Measurements from ENCODE around the gene HIVEP3. TPM values are rescaled to one million over a fixed set of nuclear protein-coding genes. Genes with fewer than 3 reads are reported as not detected.

HIVEP3 gene
- total RNA-seq, 1 experiment from 2014 or later, result 1.4 TPM

DNA sequence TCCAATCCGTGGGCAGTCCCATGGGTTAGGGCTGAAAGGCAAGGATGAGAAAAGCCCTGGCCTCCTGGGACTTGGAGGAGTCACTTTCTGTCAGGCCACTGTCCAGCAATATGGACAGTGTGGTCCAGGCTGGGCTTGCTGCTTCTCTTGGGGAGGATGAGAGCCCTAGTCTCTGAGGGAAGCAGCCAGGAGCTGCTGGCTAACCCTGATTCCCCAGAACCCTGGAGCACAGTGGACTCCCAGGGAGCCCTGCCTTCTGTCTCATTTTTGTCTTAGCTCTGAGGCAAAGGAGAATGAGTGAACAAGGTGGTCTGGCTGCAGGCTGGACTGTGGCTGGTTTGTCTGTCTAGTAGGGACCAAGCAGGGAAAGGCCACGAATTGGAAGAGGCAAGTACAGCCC, 410.4 kb downstream of the HIVEP3 start:
- DNase-seq, result no peak
- H3K18ac ChIP-seq (ENCODE audit: insufficient read length, low read depth, low read length), result no peak overlapping the region
- H4K91ac ChIP-seq (ENCODE audit: insufficient read length, low read depth, low read length), result no peak overlapping the region
- H3K56ac ChIP-seq (ENCODE audit: insufficient read length, low read depth, low read length), result no peak overlapping the region
- H2BK12ac ChIP-seq (ENCODE audit: insufficient read length, low read depth, low read length), result no peak overlapping the region
- H4K5ac ChIP-seq (ENCODE audit: insufficient read length, low read depth, low read length), result no peak overlapping the region
- Mint-ChIP-seq H3K27me3 (ENCODE audit: low read depth) (peaks cover 4% of the 10 kb centered on the region), H3K36me3 (ENCODE audit: insufficient read depth in 1 of 3, low read depth in 3 of 3) (no peaks in the 10 kb centered on the region), H3K4me1 (peaks cover 17 to 20% of the 10 kb centered on the region in 2 experiments), H3K9me3 (no peaks in the 10 kb centered on the region; a peak in 1 of 5 replicates), H3K27ac (no peak overlapping the region), H3K4me3 (no peak overlapping the region)
- no peaks in the 10 kb centered on the region for H3K27me3 ChIP-seq (ENCODE audit: insufficient read depth, low read length)
- H4K20me1 ChIP-seq (ENCODE audit: control insufficient read depth, insufficient read depth, insufficient read length), result no peaks in the 10 kb centered on the region
- H2AK5ac ChIP-seq (ENCODE audit: insufficient read length, low read length), result no peak overlapping the region
- no peaks in the 10 kb centered on the region for H3K9me3 ChIP-seq (ENCODE audit: control insufficient read depth, low read depth, low read length)
- H3K4me1 ChIP-seq (ENCODE audit: insufficient read depth, low read length), result peaks cover 4% of the 10 kb centered on the region; the same call in 1 of the 2 replicates
- no peak overlapping the region for H2BK15ac ChIP-seq (ENCODE audit: low read depth, low read length)
- no peak overlapping the region for H2BK5ac ChIP-seq (ENCODE audit: insufficient read length, low read length)
- H3T11ph ChIP-seq (ENCODE audit: low read length), result no peak overlapping the region
- H3K4ac ChIP-seq (ENCODE audit: low read depth, low read length), result no peak overlapping the region
- H3K79me1 ChIP-seq (ENCODE audit: insufficient read depth, low read depth, low read length, poor library complexity, severe bottlenecking), result no peaks in the 10 kb centered on the region
- H2BK20ac ChIP-seq (ENCODE audit: low read depth, low read length, poor library complexity, severe bottlenecking), result no peak overlapping the region
- no peak overlapping the region for H3K14ac ChIP-seq (ENCODE audit: insufficient read depth, low read length)
- H3K23me2 ChIP-seq (ENCODE audit: insufficient read length, low read depth, low read length, poor library complexity, severe bottlenecking), result no peaks in the 10 kb centered on the region
- WGBS (ENCODE audit: extremely low coverage, insufficient read length, low lambda C conversion rate), result no CpG with 5 or more reads among the region's 2 CpGs
- no peak overlapping the region for H4K8ac ChIP-seq (replicated peaks; ENCODE audit: insufficient read length, low read depth, low read length)
- H2AFZ ChIP-seq (ENCODE audit: low read length), result no peak overlapping the region
- no peaks in the 10 kb centered on the region for H3K79me2 ChIP-seq (ENCODE audit: insufficient read depth, low read length)
- H3K9ac ChIP-seq (ENCODE audit: extremely low read depth, insufficient read length, low read length), result no peak overlapping the region
- H3K27ac ChIP-seq (ENCODE audit: insufficient read length, low read depth, low read length), result no peak overlapping the region
- H3K4me2 ChIP-seq (ENCODE audit: insufficient read depth, insufficient read length, low read length), result no peak overlapping the region
- TF ChIP-seq, protein P1, sequence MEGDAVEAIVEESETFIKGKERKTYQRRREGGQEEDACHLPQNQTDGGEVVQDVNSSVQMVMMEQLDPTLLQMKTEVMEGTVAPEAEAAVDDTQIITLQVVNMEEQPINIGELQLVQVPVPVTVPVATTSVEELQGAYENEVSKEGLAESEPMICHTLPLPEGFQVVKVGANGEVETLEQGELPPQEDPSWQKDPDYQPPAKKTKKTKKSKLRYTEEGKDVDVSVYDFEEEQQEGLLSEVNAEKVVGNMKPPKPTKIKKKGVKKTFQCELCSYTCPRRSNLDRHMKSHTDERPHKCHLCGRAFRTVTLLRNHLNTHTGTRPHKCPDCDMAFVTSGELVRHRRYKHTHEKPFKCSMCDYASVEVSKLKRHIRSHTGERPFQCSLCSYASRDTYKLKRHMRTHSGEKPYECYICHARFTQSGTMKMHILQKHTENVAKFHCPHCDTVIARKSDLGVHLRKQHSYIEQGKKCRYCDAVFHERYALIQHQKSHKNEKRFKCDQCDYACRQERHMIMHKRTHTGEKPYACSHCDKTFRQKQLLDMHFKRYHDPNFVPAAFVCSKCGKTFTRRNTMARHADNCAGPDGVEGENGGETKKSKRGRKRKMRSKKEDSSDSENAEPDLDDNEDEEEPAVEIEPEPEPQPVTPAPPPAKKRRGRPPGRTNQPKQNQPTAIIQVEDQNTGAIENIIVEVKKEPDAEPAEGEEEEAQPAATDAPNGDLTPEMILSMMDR (conservative IDR thresholded peaks at IDR 0.05), result no peak
- H2BK120ac ChIP-seq (ENCODE audit: low read depth, low read length, poor library complexity, severe bottlenecking), result no peak overlapping the region
- no peak overlapping the region for H3K23ac ChIP-seq (ENCODE audit: insufficient read length, low read depth, low read length)

Data from H9 (cell line).